Keratinocyte (primary cell): ENCODE measurements around the gene WDR4.

Source experiments
- CTCF ChIP-seq, 3 experiments: IDR thresholded peaks in 1 of 3; conservative IDR thresholded peaks in 1 of 3; optimal IDR thresholded peaks in 1 of 3; 2 replicates in 2 of 3; 3 replicates in 1 of 3; pipeline versions ENCODE3 to v1.5.1; 2011; ENCODE audit warnings: low read length in 3 of 3, mild to moderate bottlenecking in 3 of 3, moderate library complexity in 2 of 3, control low read depth in 1 of 3, inconsistent platforms in 1 of 3; ENCODE audit not compliant: insufficient read depth in 2 of 3; ENCODE audit errors: extremely low read depth in 1 of 3
- EZH2 ChIP-seq: IDR thresholded peaks from one replicate; pipeline ENCODE4 v1.6.1; 2012; ENCODE audit warnings: inconsistent platforms, mild to moderate bottlenecking, low read length, moderate library complexity

DNA sequence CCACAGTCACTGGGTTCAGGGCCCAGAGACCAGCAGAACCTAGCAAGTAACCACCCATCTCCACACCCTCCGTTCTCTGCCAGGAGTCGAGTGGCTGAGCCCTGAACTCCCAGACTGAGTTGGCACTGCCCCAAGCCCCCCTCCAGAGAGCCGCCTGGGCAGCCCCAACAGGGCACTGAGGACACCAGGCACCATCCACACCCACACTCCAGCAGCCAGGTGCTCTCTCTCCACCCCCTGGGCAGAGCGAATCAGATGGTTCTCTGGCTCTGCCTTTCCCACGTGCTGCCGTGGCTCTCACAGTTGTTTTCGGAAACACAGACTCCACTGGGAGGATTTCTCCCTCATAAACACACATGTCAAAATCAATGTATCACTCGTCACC, 13.6 kb downstream of the WDR4 start:
- TF ChIP-seq CTCF (optimal IDR thresholded peaks at IDR 0.05 in 1 of 3, IDR thresholded peaks at IDR 0.05 in 1 of 3, conservative IDR thresholded peaks at IDR 0.05 in 1 of 3; ENCODE audit: extremely low read depth in 1 of 3, insufficient read depth in 2 of 3, low read length in 3 of 3) (no peak), EZH2 (no peak)
